Osteocyte (in vitro differentiated cells): ENCODE results near the gene STRIP1. TPM values are rescaled to one million over a fixed set of nuclear protein-coding genes. Genes with fewer than 3 reads are reported as not detected.

Source experiments
- DNase-seq: peaks from one replicate; pipeline ENCODE4 v3.0.0; 2021; ENCODE audit warnings: mixed read lengths; ENCODE audit not compliant: unreplicated experiment; ENCODE audit errors: extremely low spot score
- H3K27ac Mint-ChIP-seq: one replicate; pipeline ENCODE4 v1.8.0; 2021; ENCODE audit warnings: mild to moderate bottlenecking, mixed read lengths; ENCODE audit not compliant: unreplicated experiment
- H3K27me3 Mint-ChIP-seq: one replicate; pipeline ENCODE4 v1.8.0; 2021; ENCODE audit warnings: mixed read lengths; ENCODE audit not compliant: unreplicated experiment
- H3K36me3 Mint-ChIP-seq: one replicate; pipeline ENCODE4 v1.8.0; 2021; ENCODE audit warnings: mixed read lengths; ENCODE audit not compliant: unreplicated experiment
- H3K4me1 Mint-ChIP-seq: one replicate; pipeline ENCODE4 v1.8.0; 2021; ENCODE audit warnings: mixed read lengths; ENCODE audit not compliant: unreplicated experiment
- H3K4me3 Mint-ChIP-seq: one replicate; pipeline ENCODE4 v1.8.0; 2021; ENCODE audit warnings: mild to moderate bottlenecking, moderate library complexity, mixed read lengths; ENCODE audit not compliant: unreplicated experiment
- H3K9me3 Mint-ChIP-seq: one replicate; pipeline ENCODE4 v1.8.0; 2021; ENCODE audit warnings: mixed read lengths; ENCODE audit not compliant: unreplicated experiment
- CTCF ChIP-seq: fragments of 200-600 bp; sonication (generic); IDR thresholded peaks from 2 replicates; pipeline ENCODE4 v1.5.0; 2021; ENCODE audit warnings: antibody characterized with exemption, mild to moderate bottlenecking, moderate library complexity
- total RNA-seq: library from RNA; stranded (reverse); gene quantifications from 2 replicates; pipeline ENCODE4 v1.2.1, GENCODE V29; 2021

The STRIP1 gene
- total RNA-seq, 1 donor from 2014 or later: 55.7 TPM

DNA sequence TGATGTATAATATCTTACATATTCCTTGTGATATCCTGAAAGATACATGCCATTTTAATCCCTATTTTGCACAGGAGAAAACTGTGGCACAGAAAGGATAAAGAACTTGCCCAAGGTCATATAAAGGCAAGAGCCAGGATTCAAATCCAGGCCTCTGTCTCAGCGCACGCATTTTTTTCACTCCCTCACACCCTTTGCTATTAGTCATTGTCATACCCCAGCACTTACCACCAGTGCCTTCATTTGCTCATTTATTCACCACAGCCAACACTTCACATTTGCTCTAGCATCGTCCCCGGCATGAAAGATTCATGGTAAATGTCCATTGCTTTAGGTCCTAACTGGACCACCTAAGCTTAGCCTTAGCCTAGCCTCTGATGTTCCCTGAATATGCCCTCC is 21.9 kb downstream of the STRIP1 start:
- H3K4me1 Mint-ChIP-seq: peaks cover 11% of the 10 kb centered on the region
- no peak for DNase-seq
- H3K27me3 Mint-ChIP-seq: no peaks in the 10 kb centered on the region
- peaks cover 55% of the 10 kb centered on the region for H3K36me3 Mint-ChIP-seq
- no peaks in the 10 kb centered on the region for H3K9me3 Mint-ChIP-seq
- H3K4me3 Mint-ChIP-seq: no peak overlapping the region
- TF ChIP-seq CTCF: no peak
- H3K27ac Mint-ChIP-seq: no peak overlapping the region

- TF ChIP-seq CTCF: no peak
- H3K4me3 Mint-ChIP-seq: no peak overlapping the region
- no peak for DNase-seq
- no peak overlapping the region for H3K27ac Mint-ChIP-seq
- peaks cover 52% of the 10 kb centered on the region for H3K36me3 Mint-ChIP-seq
- no peaks in the 10 kb centered on the region for H3K27me3 Mint-ChIP-seq
- peaks cover 11% of the 10 kb centered on the region for H3K4me1 Mint-ChIP-seq
- no peaks in the 10 kb centered on the region for H3K9me3 Mint-ChIP-seq
Observed at GRCh38 chr1:110056776-110057175, 22.4 kb downstream of the STRIP1 start.

- no peaks in the 10 kb centered on the region for H3K9me3 Mint-ChIP-seq
- H3K27ac Mint-ChIP-seq: no peak overlapping the region
- H3K4me3 Mint-ChIP-seq: no peak overlapping the region
- no peak for DNase-seq
- peaks cover 44% of the 10 kb centered on the region for H3K36me3 Mint-ChIP-seq
- no peak for TF ChIP-seq CTCF
- H3K27me3 Mint-ChIP-seq: no peaks in the 10 kb centered on the region
- H3K4me1 Mint-ChIP-seq: peaks cover 11% of the 10 kb centered on the region
Observed at GRCh38 chr1:110057963-110058518, 23.6 kb downstream of the STRIP1 start.

- H3K36me3 Mint-ChIP-seq: peaks cover 39% of the 10 kb centered on the region
- no peak overlapping the region for H3K27ac Mint-ChIP-seq
- peaks cover 11% of the 10 kb centered on the region for H3K4me1 Mint-ChIP-seq
- no peak for DNase-seq
- H3K27me3 Mint-ChIP-seq: no peaks in the 10 kb centered on the region
- no peak for TF ChIP-seq CTCF
- no peaks in the 10 kb centered on the region for H3K9me3 Mint-ChIP-seq
- H3K4me3 Mint-ChIP-seq: no peak overlapping the region
Observed at GRCh38 chr1:110058591-110058990, 24.2 kb downstream of the STRIP1 start.

- no peaks in the 10 kb centered on the region for H3K9me3 Mint-ChIP-seq
- no peak for DNase-seq
- peaks cover 11% of the 10 kb centered on the region for H3K4me1 Mint-ChIP-seq
- peaks cover 32% of the 10 kb centered on the region for H3K36me3 Mint-ChIP-seq
- no peak overlapping the region for H3K4me3 Mint-ChIP-seq
- TF ChIP-seq CTCF: no peak
- H3K27ac Mint-ChIP-seq: no peak overlapping the region
- no peaks in the 10 kb centered on the region for H3K27me3 Mint-ChIP-seq
Observed at GRCh38 chr1:110059133-110059863, 24.9 kb downstream of the STRIP1 start.
